GM15510 (cell line): ENCODE measurements around the gene GPC1.

ENCODE experiments used
- POLR2A ChIP-seq: IDR thresholded peaks from 3 replicates; pipeline ENCODE4 v1.6.1; 2011; ENCODE audit warnings: borderline replicate concordance; ENCODE audit not compliant: insufficient read length; ENCODE audit errors: extremely low read depth

Gene GPC1

DNA sequence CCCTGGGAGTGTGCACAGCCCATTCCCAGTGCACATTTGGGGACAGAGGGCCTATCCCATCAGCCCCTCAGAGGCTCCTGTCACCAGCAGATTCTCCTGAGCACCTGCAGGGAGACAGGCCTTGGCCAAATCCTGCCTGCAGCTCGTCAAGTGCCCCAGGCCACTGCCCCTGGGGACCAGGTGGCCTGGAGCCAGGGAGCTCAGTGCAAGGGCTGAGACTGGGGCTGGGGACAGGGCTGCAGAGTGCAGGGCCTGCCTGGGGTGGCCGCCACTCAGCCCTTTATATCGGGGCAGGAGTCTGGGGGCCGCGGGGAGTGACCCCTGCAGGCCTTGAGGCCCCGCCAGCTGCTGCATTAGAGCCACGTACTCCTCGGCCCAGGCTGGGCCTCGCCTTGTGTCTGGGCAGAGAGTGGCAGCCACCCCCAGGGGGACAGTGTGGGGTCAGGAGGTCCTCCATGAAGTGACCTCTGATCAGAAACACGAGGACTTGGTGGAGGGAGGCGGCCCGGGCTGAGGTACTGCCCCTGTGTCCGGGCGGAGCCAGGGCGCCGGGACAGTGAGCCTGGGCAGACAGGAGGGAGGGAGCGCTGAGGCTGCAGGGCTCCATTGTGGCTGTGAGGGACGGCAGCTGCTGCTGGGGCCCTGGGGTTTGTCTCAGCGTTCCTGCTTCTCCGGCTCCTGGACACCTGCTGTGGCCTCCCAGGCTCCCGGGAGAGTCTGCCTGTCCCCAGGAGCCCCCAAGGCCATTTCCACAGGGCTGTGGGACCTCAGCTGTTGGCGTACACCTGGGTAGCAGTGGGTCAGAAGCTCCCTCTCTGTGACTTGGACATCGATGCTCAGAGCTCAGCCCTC, 24.2 kb downstream of the GPC1 start:
- no peak for TF ChIP-seq POLR2A

DNA sequence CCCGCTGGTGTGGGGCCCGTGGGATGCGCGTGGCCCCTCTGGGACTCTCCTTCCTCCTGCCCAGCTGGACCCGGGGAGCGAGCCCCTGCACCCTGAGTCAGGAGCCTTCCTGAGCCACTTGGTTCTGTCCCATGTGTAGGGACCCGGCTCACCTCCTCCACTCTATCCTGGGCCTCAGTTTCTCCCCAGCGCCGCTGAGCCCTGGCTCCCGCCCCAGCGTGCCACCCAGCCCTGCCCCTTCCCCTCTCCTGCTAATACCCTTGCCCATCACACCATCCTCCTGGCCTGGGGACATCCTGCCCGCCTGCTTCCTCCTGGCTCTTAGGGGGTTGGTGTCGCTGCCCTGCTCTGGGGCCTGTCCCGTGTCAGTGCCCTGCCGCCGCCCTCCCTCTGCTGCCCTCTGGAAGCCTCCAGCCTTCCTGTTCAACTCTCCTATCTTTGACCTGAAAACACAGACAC, 24.8 kb downstream of the GPC1 start:
- TF ChIP-seq POLR2A = no peak

GRCh38 chr2:240460781-240461431, 25.4 kb downstream of the GPC1 start:
- TF ChIP-seq POLR2A = no peak

- TF ChIP-seq POLR2A = no peak
Measured at GRCh38 chr2:240461471-240462072, 26.1 kb downstream of the GPC1 start.

GRCh38 chr2:240462073-240462706, 26.7 kb downstream of the GPC1 start:
- no peak for TF ChIP-seq POLR2A

DNA sequence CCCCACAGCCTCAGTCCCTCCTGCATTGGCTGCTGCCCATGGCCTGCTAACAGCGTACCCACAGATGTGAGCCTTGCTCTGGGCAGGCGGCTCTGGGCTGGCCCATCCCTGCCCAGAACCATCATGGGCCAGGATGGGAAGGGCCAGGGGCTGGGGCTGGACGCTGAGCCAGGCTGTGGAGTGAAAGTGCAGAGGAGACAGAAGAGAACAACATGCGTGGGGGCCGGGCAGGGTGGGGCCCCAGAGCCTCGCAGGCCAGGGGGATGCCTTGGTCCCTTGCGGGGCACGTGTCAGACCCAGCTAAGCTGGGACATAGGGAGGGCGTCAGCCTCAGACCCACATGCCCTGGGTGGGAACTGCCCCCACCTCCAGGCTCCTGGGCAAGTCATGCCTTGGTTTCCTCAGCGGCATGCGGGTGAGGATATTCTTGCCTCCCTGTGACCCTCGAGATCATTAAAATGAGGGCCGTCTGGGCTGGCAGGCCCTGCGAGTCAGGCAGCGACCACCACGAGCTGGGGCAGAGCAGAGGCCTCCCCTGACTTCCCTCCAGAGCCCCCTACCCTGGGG, 27.3 kb downstream of the GPC1 start:
- no peak for TF ChIP-seq POLR2A

- no peak for TF ChIP-seq POLR2A
Measured at GRCh38 chr2:240463274-240463865, 27.9 kb downstream of the GPC1 start.

GRCh38 chr2:240463866-240464481, 28.5 kb downstream of the GPC1 start:
- no peak for TF ChIP-seq POLR2A

GRCh38 chr2:240464514-240465241, 29.2 kb downstream of the GPC1 start:
- TF ChIP-seq POLR2A = no peak

DNA sequence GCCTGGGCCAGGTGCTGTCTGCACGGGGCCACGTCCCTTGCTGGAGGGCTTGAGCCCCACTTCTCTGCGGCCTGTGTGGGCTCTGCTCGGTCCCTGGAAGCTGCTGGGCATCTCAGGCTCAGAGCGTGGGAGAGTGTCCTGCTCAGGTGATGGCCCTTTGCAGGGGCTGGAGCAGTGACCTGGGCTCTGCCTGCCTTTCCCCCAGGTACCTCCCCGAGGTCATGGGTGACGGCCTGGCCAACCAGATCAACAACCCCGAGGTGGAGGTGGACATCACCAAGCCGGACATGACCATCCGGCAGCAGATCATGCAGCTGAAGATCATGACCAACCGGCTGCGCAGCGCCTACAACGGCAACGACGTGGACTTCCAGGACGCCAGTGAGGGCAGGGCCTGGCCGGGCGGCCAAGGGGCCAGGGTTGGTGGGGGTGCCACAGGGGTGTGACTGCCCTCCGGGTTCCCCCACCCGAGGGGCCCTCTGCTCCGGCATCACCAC, 29.9 kb downstream of the GPC1 start:
- TF ChIP-seq POLR2A = no peak

DNA sequence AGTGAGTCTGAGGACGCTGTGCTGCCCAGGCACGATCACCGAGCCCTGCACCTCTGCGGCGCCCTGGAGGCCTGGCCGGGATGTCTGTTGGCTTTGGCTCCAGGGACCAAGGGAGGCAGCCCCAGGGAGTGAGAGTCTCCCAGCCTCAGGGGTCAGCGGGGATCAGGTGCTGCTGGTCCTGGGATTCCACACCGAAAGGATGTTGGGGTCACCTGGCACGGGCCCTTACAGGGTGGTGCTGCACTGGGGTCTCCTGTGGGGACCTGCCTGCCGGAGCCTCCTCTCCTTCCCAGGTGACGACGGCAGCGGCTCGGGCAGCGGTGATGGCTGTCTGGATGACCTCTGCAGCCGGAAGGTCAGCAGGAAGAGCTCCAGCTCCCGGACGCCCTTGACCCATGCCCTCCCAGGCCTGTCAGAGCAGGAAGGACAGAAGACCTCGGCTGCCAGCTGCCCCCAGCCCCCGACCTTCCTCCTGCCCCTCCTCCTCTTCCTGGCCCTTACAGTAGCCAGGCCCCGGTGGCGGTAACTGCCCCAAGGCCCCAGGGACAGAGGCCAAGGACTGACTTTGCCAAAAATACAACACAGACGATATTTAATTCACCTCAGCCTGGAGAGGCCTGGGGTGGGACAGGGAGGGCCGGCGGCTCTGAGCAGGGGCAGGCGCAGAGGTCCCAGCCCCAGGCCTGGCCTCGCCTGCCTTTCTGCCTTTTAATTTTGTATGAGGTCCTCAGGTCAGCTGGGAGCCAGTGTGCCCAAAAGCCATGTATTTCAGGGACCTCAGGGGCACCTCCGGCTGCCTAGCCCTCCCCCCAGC, 30.5 kb downstream of the GPC1 start:
- no peak for TF ChIP-seq POLR2A

- no peak for TF ChIP-seq POLR2A
Measured at GRCh38 chr2:240466579-240467148, 31.2 kb downstream of the GPC1 start.

DNA sequence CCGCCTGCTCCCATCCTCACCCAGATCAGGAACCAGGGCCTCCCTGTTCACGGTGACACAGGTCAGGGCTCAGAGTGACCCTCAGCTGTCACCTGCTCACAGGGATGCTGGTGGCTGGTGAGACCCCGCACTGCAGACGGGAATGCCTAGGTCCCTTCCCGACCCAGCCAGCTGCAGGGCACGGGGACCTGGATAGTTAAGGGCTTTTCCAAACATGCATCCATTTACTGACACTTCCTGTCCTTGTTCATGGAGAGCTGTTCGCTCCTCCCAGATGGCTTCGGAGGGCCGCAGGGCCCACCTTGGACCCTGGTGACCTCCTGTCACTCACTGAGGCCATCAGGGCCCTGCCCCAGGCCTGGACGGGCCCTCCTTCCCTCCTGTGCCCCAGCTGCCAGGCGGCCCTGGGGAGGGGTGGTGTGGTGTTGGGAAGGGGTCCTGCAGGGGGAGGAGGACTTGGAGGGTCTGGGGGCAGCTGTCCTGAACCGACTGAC, 31.7 kb downstream of the GPC1 start:
- TF ChIP-seq POLR2A = no peak
